ENCODE results near the gene SLC23A2.

DNA sequence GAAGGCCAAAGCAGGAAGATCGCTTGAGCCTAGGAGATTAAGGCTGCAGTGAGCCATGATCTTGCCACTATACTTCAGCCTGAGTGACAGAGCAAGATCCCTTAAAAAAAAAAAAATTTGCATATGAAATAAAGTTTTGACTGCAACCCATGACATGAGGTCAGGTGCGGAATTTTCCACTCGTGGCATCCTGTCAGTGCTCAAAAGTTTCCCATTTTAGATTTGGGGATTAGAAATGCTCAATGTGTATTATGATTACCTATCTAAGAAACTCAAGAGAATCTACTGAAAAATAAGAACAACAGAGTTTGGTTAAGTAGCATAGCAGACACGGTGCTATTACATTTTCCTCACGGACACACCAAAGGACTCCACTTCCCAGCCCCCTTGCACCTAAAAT lies 11.7 kb downstream of the SLC23A2 start:
- TF ChIP-seq, protein P1, sequence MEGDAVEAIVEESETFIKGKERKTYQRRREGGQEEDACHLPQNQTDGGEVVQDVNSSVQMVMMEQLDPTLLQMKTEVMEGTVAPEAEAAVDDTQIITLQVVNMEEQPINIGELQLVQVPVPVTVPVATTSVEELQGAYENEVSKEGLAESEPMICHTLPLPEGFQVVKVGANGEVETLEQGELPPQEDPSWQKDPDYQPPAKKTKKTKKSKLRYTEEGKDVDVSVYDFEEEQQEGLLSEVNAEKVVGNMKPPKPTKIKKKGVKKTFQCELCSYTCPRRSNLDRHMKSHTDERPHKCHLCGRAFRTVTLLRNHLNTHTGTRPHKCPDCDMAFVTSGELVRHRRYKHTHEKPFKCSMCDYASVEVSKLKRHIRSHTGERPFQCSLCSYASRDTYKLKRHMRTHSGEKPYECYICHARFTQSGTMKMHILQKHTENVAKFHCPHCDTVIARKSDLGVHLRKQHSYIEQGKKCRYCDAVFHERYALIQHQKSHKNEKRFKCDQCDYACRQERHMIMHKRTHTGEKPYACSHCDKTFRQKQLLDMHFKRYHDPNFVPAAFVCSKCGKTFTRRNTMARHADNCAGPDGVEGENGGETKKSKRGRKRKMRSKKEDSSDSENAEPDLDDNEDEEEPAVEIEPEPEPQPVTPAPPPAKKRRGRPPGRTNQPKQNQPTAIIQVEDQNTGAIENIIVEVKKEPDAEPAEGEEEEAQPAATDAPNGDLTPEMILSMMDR (conservative IDR thresholded peaks at IDR 0.05): no peak
- no peak for TF ChIP-seq EZH2 (IDR thresholded peaks at IDR 0.05; ENCODE audit: low read depth)

Data from PC-9 (cell line).